HG03159 (cell line): ENCODE data around the gene PIEZO1.

Source experiments
- ATAC-seq: cut with Tn5 transposase; IDR thresholded peaks from one replicate; pipeline ENCODE4 v1.9.1; 2021; ENCODE audit warnings: mild to moderate bottlenecking, moderate library complexity; ENCODE audit not compliant: unreplicated experiment

The PIEZO1 gene

GRCh38 chr16:88768071-88768783 is 16.8 kb downstream of the PIEZO1 start:
- ATAC-seq: no peak

- ATAC-seq: no peak
Observed at GRCh38 chr16:88767546-88768070, 17.4 kb downstream of the PIEZO1 start.

GRCh38 chr16:88766975-88767374 is 18.0 kb downstream of the PIEZO1 start:
- ATAC-seq: no peak

- ATAC-seq: no peak
Observed at GRCh38 chr16:88764913-88765349, 20.1 kb downstream of the PIEZO1 start.

GRCh38 chr16:88764080-88764479 is 20.9 kb downstream of the PIEZO1 start:
- no peak for ATAC-seq

- no peak for ATAC-seq
Observed at GRCh38 chr16:88763502-88764053, 21.4 kb downstream of the PIEZO1 start.

GRCh38 chr16:88762941-88763340 is 22.1 kb downstream of the PIEZO1 start:
- no peak for ATAC-seq

- ATAC-seq: no peak
Observed at GRCh38 chr16:88762258-88762870, 22.7 kb downstream of the PIEZO1 start.

- no peak for ATAC-seq
Observed at GRCh38 chr16:88761830-88762229, 23.2 kb downstream of the PIEZO1 start.

- ATAC-seq: no peak
Observed at GRCh38 chr16:88761143-88761534, 23.9 kb downstream of the PIEZO1 start.

- ATAC-seq: no peak
Observed at GRCh38 chr16:88760424-88761142, 24.4 kb downstream of the PIEZO1 start.

- no peak for ATAC-seq
Observed at GRCh38 chr16:88759976-88760350, 25.1 kb downstream of the PIEZO1 start.

GRCh38 chr16:88759245-88759975 is 25.6 kb downstream of the PIEZO1 start:
- no peak for ATAC-seq

GRCh38 chr16:88758944-88759244 is 26.1 kb downstream of the PIEZO1 start:
- ATAC-seq: no peak

GRCh38 chr16:88758227-88758943 is 26.6 kb downstream of the PIEZO1 start:
- ATAC-seq: no peak

GRCh38 chr16:88755745-88756443 is 29.1 kb downstream of the PIEZO1 start:
- ATAC-seq: no peak

- no peak for ATAC-seq
Observed at GRCh38 chr16:88754912-88755744, 29.9 kb downstream of the PIEZO1 start.

GRCh38 chr16:88754109-88754911 is 30.7 kb downstream of the PIEZO1 start:
- ATAC-seq: no peak
